ENCODE results near the gene FOXP1.

DNA sequence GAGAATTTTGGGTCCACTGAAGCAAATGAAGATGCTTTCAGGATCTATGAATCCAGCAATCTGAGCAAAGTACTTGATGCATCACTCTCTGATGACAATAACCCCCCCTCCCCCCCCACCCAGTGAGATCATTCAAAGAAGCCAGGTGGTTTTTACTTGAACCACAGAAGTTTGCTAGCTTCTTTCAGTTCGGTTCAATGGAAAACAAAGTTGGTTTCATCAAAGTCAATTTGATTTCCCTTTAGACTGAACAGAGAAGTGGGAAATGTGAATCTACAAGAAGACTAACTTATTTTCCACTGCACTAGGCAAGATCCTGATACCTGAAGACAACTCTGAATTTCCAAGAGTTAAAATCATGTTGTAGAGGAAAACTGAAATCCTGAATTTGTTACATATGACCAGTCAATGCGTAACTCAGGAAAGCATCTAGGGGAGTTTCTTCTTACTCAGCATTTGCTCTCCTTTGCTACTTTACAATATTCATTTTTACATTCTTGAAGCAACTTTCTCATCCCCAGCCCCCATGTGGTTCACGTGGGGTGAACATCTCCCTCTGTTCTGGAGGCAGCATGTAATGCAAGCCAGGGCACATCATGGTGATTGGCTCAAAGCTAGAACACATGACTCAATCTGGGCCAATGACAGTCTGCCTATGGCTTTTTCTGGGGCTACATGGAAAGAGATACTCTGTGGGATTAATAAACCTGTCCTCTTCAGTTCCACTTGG is 572.6 kb downstream of the FOXP1 start:
- TF ChIP-seq, protein P1, sequence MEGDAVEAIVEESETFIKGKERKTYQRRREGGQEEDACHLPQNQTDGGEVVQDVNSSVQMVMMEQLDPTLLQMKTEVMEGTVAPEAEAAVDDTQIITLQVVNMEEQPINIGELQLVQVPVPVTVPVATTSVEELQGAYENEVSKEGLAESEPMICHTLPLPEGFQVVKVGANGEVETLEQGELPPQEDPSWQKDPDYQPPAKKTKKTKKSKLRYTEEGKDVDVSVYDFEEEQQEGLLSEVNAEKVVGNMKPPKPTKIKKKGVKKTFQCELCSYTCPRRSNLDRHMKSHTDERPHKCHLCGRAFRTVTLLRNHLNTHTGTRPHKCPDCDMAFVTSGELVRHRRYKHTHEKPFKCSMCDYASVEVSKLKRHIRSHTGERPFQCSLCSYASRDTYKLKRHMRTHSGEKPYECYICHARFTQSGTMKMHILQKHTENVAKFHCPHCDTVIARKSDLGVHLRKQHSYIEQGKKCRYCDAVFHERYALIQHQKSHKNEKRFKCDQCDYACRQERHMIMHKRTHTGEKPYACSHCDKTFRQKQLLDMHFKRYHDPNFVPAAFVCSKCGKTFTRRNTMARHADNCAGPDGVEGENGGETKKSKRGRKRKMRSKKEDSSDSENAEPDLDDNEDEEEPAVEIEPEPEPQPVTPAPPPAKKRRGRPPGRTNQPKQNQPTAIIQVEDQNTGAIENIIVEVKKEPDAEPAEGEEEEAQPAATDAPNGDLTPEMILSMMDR (IDR thresholded peaks at IDR 0.05; ENCODE audit: low read depth, low read length, poor library complexity, severe bottlenecking) = no peak
- no peak for TF ChIP-seq EZH2phosphoT487 (IDR thresholded peaks at IDR 0.05; ENCODE audit: borderline replicate concordance, low read length)
